H1 (cell line): ENCODE results near the gene TRIOBP. TPM values are rescaled to one million over a fixed set of nuclear protein-coding genes. Genes with fewer than 3 reads are reported as not detected.

Experiments used
- ATF2 ChIP-seq: IDR thresholded peaks from 2 replicates; pipeline ENCODE4 v1.6.1; 2012; ENCODE audit warnings: low read length, inconsistent platforms
- EGR1 ChIP-seq: IDR thresholded peaks from 2 replicates; pipeline ENCODE4 v1.6.1; 2011; ENCODE audit warnings: low read depth, low read length, borderline replicate concordance
- FOSL1 ChIP-seq: IDR thresholded peaks from 2 replicates; pipeline ENCODE4 v1.6.1; 2011; ENCODE audit warnings: mild to moderate bottlenecking, low read depth, low read length, moderate library complexity; ENCODE audit not compliant: insufficient read depth
- JUN ChIP-seq: IDR thresholded peaks from 2 replicates; pipeline ENCODE4 v1.6.1; 2011; ENCODE audit warnings: low read depth, mild to moderate bottlenecking, improper control_type of control experiment, low read length
- KDM5A ChIP-seq: fragments of 200-600 bp; IDR thresholded peaks from 2 replicates; pipeline ENCODE4 v1.7.1; 2012; ENCODE audit warnings: mild to moderate bottlenecking, low read length, inconsistent platforms, mixed read lengths
- NANOG ChIP-seq: IDR thresholded peaks from 2 replicates; pipeline ENCODE4 v1.6.1; 2011; ENCODE audit warnings: low read length, low read depth, mild to moderate bottlenecking, inconsistent platforms; ENCODE audit not compliant: insufficient read depth, poor library complexity, severe bottlenecking
- polyA plus RNA-seq, 7 experiments: library from polyadenylated mRNA; depleted of rRNA in 3 of 7; stranded (reverse) in 5 of 7; unstranded in 2 of 7; fragments of >200 nt in 5 of 7; fragments of 200-250 nt in 2 of 7; gene quantifications; 1 replicate in 5 of 7; 2 replicates in 1 of 7; 4 replicates in 1 of 7; pipeline versions ENCODE4 v1.2.1 to v1.2.3, GENCODE V29; 2011 to 2013; ENCODE audit warnings: missing spikeins in 2 of 7, mixed read lengths in 2 of 7
- total RNA-seq: library from RNA; stranded (reverse); fragmentation: NEBNext Ultra II Directional; extraction: Animal tissue kit (Norgen Biotek cat#: 25700); gene quantifications from 2 replicates; pipeline ENCODE4 v1.2.1, GENCODE V29; 2021

The TRIOBP gene
- total and polyA plus RNA-seq, 2 of the 8 experiments (the other 6 are each of a cell fraction or from before 2014, with no cell fraction given) = 18.2 to 27.3 TPM

GRCh38 chr22:37747080-37747714, 50.3 kb downstream of the TRIOBP start (continued):
- no peak for TF ChIP-seq JUN
- no peak for TF ChIP-seq ATF2
- no peak for TF ChIP-seq EGR1
- no peak for TF ChIP-seq FOSL1
- no peak for TF ChIP-seq NANOG
- TF ChIP-seq KDM5A = no peak
